VCaP (cell line): ENCODE measurements around the gene PIEZO1.

ENCODE experiments used
- H3K27ac ChIP-seq: fragments of 450-650 bp; 2 replicates; pipeline ENCODE4 v1.5.1; 2017
- CTCF ChIP-seq: fragments of 450-650 bp; conservative IDR thresholded peaks from 2 replicates; pipeline ENCODE4 v1.5.1; 2017; ENCODE audit warnings: mild to moderate bottlenecking, moderate library complexity

The PIEZO1 gene

GRCh38 chr16:88815227-88815626 lies 30.2 kb upstream of the PIEZO1 start:
- TF ChIP-seq CTCF = no peak
- no peak overlapping the region for H3K27ac ChIP-seq

- TF ChIP-seq CTCF = no peak
- no peak overlapping the region for H3K27ac ChIP-seq
Measured at GRCh38 chr16:88814144-88814502, 29.1 kb upstream of the PIEZO1 start.

- peak overlapping the region; percentile 68; the same call in 1 of the 2 replicates for H3K27ac ChIP-seq
- no peak for TF ChIP-seq CTCF
Measured at GRCh38 chr16:88813269-88814143, 28.5 kb upstream of the PIEZO1 start.

- peak overlapping the region; percentile 68 for H3K27ac ChIP-seq
Measured at GRCh38 chr16:88812513-88813268, 27.7 kb upstream of the PIEZO1 start.

GRCh38 chr16:88811769-88812512 lies 26.9 kb upstream of the PIEZO1 start, which contains the start of gene APRT:
APRT (minus strand) TSS chr16:88811928; CDS start chr16:88811899, 29 bp downstream.
- peak; percentile 40 for TF ChIP-seq CTCF
- peak within 1 kb of the TSS; percentile 68 for H3K27ac ChIP-seq

More at GRCh38 chr16:88812513-88813268, 27.7 kb upstream of the PIEZO1 start:
- TF ChIP-seq CTCF = peak; percentile 8; the same call in 1 of the 2 replicates

- no peak for TF ChIP-seq CTCF
- peak overlapping the region; percentile 68 for H3K27ac ChIP-seq
Measured at GRCh38 chr16:88810912-88811768, 26.1 kb upstream of the PIEZO1 start.
